GM15510 (cell line): ENCODE data around the gene SUN5.

Experiments
- POLR2A ChIP-seq: IDR thresholded peaks from 3 replicates; pipeline ENCODE4 v1.6.1; 2011; ENCODE audit warnings: borderline replicate concordance; ENCODE audit not compliant: insufficient read length; ENCODE audit errors: extremely low read depth

Gene SUN5

DNA sequence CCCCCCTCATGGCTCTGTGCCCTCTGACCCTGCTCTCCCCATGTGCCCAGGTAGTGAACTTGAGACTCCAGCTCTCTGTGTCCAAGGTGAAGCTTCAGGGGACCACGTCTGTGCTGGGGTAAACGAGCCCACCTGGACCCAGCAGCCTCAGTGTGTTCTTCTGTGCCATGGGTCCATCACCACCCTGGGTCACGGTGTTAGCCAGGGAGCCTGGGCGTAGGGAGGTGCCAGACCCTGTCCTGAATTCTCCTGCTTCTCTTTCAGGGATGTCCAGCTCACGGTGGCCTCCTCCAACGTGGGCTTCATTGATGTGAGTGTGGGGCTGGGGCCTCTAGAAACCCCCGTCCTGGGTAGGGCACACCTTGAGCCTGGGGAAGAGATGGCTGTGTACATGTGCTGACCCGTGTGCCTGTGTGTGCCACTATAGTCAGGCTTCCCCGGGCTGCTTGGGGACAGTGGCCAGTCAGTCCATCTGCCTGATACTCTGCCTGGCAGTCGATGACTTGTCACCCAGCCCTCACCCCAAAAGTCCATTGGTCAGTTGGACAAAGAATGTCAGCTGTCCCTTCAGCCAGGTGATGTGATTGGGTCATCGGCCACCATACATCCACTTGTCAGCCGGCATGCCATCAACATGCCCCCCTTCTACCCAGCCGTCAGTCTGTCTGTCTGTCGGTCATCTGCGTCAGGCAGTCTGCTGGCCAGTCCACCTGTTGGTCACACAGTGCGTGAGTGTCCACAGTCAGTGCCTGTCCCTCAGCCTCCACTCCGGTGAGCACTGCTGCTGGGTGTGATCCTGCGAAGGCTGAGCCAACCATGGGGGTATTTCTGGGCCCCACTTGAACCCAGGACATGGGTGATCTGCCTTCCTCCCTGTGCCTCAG lies 16.3 kb upstream of the SUN5 start:
- TF ChIP-seq POLR2A, result no peak

DNA sequence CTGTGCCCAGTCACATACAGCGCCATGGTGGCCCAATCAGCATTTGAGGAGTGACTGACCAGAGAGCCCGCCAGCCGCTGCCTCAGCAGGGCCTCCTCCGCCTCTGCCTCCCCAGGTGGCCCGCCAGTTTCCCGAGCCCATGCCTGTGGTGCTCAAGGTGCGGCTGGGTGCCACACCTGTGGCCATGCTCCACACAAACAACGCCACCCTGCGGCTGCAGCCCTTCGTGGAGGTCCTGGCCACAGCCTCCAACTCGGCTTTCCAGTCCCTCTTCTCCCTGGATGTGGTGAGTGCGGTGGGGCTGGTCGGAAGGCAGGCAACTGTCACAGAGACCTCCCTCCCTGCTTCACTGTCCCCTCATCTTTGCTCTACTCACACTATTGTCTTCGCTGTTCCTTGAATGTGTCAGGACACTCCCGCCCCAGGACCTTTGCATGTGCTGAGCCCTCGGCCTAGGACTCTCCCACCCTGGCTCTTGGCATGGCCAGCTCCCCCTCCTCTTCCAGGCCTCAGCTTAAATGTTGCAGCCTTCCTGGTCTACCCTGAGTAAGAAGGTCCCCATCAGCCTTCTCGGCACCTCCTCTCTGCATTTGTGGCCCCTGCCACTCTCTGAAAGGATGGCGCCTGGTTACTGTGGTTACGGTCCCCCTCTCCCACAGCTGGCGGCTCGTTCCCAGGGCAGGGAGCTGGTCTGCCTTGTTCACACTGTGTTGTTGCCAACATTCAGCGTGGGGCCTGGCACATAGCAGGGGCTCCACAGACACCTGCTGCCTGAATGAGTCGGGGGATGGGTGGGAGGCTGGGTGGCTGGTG lies 15.4 kb upstream of the SUN5 start:
- TF ChIP-seq POLR2A, result no peak

DNA sequence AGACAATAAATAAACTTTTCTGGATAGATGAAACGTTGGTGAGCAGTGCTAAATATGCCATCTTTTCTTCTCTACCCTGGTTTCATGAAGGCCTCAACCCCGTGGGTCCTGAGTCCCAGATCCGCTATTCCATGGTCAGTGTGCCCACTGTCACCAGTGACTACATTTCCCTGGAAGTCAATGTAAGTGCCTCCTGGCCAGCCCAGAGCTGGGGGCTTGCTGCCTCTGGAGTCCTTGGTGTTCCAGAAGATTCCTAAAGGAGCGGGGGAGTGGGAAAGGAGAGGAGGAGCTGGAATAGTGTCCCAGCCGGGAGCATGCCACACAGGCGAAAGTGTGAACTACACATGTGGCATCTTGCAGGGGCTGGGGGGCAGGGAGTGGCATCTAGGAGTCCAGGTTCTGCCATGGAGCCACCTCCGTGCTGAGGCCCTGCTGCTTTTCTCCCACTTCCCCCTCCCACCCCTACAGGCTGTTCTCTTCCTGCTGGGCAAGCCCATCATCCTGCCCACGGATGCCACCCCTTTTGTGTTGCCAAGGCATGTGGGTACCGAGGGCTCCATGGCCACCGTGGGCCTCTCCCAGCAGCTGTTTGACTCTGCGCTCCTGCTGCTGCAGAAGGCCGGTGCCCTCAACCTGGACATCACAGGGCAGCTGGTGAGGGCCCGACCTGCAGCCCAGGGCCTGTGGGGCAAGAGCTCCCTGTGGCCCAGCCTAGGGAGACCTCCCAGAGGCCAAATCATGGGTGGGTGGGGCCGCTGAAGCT lies 14.1 kb upstream of the SUN5 start:
- no peak for TF ChIP-seq POLR2A

DNA sequence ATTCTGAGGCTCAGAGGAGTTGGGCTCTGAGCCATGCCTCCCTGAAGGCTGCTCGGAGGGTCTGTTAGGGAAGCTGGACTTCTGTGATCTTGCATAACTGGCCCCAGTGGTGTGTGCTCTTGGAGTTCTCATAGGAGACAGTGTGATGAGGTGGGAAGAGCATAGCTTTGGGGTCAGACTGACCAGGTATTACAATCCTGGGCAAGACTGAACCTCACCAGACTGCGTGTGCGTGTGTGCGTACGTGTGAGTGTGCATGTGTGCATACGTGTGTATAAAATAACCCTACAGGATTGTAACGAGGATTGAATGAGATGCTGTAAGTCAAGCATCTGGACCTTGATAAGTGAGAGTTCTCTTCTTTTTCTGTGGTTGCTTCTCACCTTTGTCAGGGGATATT lies 13.3 kb upstream of the SUN5 start:
- TF ChIP-seq POLR2A, result no peak

DNA sequence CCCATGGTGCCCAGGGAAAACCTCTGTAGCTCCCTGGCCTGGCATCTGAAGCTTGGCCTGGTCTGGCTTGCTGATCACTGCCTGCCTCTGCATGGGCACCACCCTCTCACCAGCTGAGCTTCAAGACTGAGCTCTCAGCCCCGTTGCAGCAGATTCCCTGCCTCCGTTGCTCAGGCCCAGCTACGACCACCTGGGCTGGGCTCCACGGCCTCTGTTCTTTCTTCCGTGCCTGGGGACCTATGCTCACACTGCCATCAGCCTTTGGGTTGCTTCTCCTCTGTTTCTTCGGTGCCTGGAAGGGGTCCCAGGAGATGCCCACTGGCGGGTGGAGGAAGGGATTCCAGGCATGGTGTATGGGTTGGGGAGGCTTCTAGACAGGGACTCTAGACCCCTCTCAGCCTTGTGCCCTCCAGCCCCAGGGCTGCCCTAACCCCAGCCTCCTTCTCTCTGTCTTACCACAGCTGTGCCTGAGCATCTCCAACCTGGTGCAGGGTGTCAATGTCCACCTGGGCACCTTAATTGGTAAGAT lies 12.4 kb upstream of the SUN5 start:
- TF ChIP-seq POLR2A, result no peak

DNA sequence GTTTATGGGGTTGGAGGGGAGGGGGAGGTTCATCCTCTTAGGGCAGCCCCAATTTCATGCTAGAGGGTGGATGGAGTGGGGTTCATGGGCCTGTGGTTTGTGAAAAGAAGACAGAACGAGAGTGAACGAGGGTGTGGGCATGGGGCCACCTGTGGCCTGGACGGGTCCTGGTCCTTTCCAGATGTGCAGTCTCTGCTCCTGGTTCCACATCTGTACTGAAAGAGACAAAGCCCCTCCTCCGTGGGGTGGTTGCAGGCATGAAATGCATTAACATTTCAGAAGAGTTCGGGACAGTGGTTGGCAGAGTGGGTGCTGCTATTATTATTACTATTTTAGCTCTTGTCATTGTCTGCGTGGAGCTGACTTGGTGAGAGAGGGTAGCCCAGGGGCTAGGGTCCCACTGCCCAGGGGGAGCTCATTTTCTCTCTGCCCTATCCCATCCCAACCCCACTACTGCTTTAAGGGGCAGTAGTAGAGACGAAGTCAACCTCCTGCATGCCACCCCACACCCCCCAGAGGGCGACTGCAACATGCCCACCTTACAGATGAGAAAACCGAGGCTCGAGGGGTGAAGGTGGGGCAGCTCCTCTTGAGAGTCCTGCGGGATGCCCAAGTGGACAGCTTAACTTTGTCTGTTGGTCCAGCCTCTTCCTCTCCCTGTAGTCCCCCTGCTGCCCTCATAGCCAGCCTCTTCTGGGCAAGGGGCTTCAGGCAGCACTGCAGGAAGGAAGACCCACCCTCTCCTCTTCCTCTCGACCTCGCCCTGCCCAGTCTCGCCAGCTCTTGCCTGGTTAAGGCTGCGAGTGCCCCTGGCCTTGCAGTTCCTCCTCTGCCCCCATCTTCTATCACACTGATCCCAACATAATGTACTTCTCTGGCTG lies 11.7 kb upstream of the SUN5 start:
- TF ChIP-seq POLR2A, result no peak

DNA sequence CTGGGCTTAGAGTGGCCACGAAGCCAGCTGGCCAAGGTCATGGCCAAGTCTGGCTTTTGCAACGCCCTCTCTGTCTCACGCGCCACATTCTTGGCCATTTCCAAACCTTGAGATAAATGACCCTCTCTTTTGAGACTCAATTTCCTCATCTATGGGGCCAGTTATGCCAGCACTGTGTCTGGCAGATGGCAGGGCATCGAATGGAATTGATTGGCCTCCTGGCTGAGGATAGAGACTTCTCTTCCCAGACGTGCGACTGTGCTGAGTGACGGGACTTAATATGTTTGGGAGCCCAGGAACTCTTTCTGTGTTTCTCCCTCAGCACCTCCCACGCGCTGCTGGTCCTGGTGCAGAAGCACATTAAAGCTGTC lies 10.9 kb upstream of the SUN5 start:
- TF ChIP-seq POLR2A, result no peak

DNA sequence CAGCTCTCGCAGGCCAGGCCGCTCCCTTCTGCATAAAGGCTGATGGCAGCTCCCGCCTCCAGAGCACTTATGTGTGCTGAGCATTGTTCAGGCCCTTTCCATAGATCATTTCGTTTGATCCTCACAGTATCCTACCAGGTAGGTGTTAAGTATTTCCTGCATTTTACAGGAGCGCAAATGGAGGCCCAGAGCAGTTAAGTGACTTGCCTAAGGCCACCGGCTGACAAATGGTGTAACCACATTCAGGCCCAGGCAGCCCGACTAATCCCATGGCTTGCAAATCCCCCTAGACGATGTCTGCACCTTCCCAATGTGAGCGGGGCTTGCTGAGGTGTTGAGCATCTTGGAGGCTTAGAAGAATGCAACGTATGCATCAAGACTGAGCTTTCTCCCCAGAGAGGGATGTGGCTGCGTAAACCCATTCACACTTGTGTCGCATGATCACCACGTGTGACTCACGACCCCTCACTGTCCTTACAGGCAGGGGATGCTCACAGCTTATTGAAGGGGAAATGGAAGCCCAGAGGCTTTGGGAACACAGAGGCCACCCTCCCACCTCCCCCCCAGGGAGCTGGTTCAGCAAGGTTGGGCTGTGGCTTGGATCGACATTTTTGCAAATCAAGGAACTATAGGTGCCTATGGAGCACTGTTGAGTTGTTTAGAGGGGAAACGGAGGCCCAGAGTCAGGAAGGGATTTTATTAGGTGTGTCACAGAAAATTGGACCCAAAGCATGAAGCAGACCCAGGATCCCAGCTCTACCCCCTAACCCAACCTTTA lies 10.3 kb upstream of the SUN5 start:
- no peak for TF ChIP-seq POLR2A

DNA sequence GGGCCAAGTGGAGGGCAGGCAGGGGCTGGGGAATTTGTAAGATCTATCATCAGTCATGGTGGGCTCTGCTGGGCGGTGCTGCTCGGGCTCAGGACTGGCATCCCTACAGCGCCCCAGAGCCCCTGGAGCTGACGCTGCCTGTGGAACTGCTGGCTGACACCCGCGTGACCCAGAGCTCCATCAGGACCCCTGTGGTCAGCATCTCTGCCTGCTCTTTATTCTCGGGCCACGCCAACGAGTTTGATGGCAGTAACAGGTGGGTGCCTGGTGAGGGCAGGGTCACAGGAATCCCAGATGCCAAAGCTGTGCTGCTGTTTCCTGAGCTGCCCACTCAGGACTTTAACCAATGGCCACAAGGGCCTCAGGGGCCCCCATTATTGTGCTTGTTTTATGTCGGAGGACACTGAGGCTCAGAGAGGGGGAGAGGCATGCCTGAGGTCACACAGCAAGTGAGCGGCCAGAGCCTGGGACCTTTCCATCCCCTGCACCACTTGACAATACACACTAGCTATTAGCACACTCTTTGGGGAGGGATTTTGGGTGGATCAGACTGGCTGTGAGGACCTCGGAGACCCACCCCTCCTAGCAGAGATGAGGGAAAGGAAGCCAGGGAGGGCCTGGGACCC lies 9.6 kb upstream of the SUN5 start:
- no peak for TF ChIP-seq POLR2A

DNA sequence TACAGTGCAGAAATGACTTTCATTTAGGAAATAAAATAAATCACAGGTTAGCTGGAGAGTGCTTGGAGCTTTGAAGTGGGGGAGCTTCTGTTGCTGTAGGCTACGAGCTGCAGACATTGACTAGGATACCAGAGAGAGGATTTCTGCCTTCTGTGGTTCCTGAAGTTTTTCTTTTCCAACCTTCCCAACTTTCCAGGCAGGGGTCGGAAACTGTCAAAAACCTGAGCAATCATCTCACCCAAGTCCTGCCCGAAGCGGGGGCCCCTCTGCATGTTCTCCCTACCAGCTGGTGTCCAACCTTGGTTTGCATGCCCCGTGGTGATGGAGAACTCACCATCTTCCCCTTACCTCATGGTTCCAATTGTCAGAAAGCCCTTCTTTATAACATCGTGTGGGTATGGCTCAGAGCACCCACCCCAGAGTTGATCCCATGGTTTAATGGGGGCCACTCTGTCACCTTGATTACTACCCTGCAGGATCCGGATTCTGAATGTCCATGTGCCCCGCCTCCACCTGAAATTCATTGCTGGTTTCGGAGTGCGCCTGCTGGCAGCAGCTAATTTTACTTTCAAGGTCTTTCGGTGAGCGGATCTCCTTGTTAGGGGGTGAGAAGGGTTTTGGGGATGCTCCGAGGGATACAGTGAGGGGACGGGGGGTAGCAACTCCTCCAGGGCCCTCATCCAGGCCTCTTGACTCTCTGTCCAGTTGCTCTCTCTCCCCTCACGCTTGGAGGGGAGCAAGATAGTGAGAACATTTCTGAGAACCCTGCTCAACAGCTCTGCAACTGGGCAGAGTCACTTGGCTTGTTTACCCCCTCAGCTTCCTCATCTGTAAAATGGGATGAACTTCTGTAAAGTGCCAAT lies 8.3 kb upstream of the SUN5 start:
- no peak for TF ChIP-seq POLR2A

DNA sequence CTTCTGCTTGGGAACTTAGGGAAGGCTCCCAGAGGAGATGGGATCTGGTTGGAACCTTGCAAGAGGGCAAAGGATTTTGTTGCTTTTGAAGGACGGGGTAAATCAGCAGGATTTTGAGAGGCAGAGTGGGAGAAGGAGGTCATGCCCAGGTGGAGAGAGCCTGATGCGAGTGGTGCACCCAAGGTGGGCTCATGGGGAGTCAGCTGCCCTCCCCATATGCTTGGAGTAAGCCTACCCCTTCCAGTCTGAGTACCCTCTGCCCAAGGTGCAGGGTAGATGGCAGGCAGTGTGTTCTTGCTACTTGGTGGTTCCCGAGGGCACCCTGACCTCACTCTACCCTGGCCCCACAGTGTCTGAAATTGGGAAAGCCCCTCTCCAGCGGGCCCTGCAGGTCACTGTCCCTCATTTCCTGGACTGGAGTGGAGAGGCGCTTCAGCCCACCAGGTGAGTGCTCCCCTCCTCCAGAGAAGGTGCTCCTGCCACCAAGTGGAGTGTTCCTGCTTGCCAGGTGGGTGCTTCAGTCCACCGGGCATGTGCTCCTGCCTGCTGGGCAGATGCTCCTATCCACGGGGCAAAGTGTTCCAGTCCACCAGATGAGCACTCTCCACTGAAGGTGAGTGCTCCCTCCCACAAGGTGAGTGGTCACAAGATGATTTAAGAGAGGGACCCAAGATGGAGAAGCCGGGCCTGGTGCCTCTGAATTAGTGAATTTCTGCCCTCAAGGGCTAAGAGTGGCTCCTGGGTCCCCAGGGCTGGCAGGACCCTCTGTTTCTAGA lies 6.6 kb upstream of the SUN5 start:
- no peak for TF ChIP-seq POLR2A

DNA sequence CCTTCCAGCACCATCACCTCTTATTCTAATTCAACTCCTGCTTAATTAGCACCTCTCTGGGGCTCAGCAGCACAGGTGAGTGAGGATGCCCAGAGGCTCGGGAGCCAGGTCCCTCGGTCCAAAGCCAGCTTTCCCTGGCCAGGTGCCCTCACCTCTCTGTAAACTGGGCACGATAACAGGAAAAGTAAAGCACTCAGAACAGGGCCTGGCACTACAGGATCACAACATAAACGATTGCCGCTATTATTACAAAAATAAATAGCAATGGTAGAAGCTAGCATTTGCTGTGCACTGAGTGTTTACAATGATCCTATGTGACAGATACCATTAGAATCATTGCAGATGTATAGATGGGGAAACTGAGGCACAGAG lies 5.9 kb upstream of the SUN5 start:
- TF ChIP-seq POLR2A, result no peak
